ENCODE measurements around the gene FSD1L. TPM values are rescaled to one million over a fixed set of nuclear protein-coding genes. Genes with fewer than 3 reads are reported as not detected.

FSD1L gene
- polyA plus RNA-seq, 1 of the 3 experiments (the other 2 are of a cell fraction), result 0.76 TPM

- WGBS (ENCODE audit: low lambda C conversion rate), result 78% methylated on average over 2 of the region's 2 CpGs
- Histone ChIP-seq H3K4me1 (ENCODE audit: control insufficient read depth in 1 of 2, insufficient read depth in 2 of 2, low read depth in 1 of 2, low read length in 1 of 2) (no peaks in the 10 kb centered on the region; a peak in 1 of 4 replicates), H3K79me2 (ENCODE audit: insufficient read depth) (no peaks in the 10 kb centered on the region), H3K4me3 (ENCODE audit: low read depth in 2 of 2, low read length in 1 of 2) (no peak overlapping the region), H3K9me3 (no peaks in the 10 kb centered on the region), H3K27me3 (ENCODE audit: insufficient read depth) (no peaks in the 10 kb centered on the region), H3K9me2 (no peaks in the 10 kb centered on the region), H2AFZ (ENCODE audit: low read depth) (no peak overlapping the region), H3K36me3 (replicated peaks in 1 of 2; ENCODE audit: control insufficient read depth in 1 of 2, insufficient read depth in 2 of 2, low read length in 1 of 2) (no peaks in the 10 kb centered on the region), H3F3A (replicated peaks; ENCODE audit: insufficient read depth) (no peaks in the 10 kb centered on the region), H4K20me1 (ENCODE audit: insufficient read depth) (no peaks in the 10 kb centered on the region), H3K9ac (no peak overlapping the region), H3K27ac (ENCODE audit: low read depth in 2 of 2, low read length in 1 of 2) (no peak overlapping the region), H3K4me2 (no peak overlapping the region)
- TF ChIP-seq CHD2 (IDR thresholded peaks at IDR 0.05; ENCODE audit: low read length, partially characterized antibody) (no peak), PBX3 (IDR thresholded peaks at IDR 0.05) (no peak), RAD21 (IDR thresholded peaks at IDR 0.05; ENCODE audit: low read length) (no peak), FOXM1 (IDR thresholded peaks at IDR 0.05; ENCODE audit: low read depth) (no peak), USF1 (IDR thresholded peaks at IDR 0.05; ENCODE audit: borderline replicate concordance, low read depth) (no peak), RFX5 (IDR thresholded peaks at IDR 0.05; ENCODE audit: low read length) (no peak), SIN3A (IDR thresholded peaks at IDR 0.05; ENCODE audit: borderline replicate concordance, low read depth, low read length) (no peak), FOSL2 (IDR thresholded peaks at IDR 0.05; ENCODE audit: borderline replicate concordance, low read depth) (no peak), SMC3 (IDR thresholded peaks at IDR 0.05; ENCODE audit: low read depth, low read length) (no peak), TEAD4 (IDR thresholded peaks at IDR 0.05; ENCODE audit: borderline replicate concordance, insufficient read depth) (no peak), EZH2phosphoT487 (IDR thresholded peaks at IDR 0.05; ENCODE audit: borderline replicate concordance, low read depth) (no peak), JUND (IDR thresholded peaks at IDR 0.05) (no peak)
- TF ChIP-seq, protein P1, sequence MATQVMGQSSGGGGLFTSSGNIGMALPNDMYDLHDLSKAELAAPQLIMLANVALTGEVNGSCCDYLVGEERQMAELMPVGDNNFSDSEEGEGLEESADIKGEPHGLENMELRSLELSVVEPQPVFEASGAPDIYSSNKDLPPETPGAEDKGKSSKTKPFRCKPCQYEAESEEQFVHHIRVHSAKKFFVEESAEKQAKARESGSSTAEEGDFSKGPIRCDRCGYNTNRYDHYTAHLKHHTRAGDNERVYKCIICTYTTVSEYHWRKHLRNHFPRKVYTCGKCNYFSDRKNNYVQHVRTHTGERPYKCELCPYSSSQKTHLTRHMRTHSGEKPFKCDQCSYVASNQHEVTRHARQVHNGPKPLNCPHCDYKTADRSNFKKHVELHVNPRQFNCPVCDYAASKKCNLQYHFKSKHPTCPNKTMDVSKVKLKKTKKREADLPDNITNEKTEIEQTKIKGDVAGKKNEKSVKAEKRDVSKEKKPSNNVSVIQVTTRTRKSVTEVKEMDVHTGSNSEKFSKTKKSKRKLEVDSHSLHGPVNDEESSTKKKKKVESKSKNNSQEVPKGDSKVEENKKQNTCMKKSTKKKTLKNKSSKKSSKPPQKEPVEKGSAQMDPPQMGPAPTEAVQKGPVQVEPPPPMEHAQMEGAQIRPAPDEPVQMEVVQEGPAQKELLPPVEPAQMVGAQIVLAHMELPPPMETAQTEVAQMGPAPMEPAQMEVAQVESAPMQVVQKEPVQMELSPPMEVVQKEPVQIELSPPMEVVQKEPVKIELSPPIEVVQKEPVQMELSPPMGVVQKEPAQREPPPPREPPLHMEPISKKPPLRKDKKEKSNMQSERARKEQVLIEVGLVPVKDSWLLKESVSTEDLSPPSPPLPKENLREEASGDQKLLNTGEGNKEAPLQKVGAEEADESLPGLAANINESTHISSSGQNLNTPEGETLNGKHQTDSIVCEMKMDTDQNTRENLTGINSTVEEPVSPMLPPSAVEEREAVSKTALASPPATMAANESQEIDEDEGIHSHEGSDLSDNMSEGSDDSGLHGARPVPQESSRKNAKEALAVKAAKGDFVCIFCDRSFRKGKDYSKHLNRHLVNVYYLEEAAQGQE (IDR thresholded peaks at IDR 0.05; ENCODE audit: low read depth, low read length), result no peak
- TF ChIP-seq, protein P2, sequence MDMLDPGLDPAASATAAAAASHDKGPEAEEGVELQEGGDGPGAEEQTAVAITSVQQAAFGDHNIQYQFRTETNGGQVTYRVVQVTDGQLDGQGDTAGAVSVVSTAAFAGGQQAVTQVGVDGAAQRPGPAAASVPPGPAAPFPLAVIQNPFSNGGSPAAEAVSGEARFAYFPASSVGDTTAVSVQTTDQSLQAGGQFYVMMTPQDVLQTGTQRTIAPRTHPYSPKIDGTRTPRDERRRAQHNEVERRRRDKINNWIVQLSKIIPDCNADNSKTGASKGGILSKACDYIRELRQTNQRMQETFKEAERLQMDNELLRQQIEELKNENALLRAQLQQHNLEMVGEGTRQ (IDR thresholded peaks at IDR 0.05; ENCODE audit: borderline replicate concordance, low read depth, low read length), result no peak
- TF ChIP-seq, protein P3, sequence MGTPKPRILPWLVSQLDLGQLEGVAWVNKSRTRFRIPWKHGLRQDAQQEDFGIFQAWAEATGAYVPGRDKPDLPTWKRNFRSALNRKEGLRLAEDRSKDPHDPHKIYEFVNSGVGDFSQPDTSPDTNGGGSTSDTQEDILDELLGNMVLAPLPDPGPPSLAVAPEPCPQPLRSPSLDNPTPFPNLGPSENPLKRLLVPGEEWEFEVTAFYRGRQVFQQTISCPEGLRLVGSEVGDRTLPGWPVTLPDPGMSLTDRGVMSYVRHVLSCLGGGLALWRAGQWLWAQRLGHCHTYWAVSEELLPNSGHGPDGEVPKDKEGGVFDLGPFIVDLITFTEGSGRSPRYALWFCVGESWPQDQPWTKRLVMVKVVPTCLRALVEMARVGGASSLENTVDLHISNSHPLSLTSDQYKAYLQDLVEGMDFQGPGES (IDR thresholded peaks at IDR 0.05; ENCODE audit: low read depth, low read length), result no peak
- TF ChIP-seq, protein P4, sequence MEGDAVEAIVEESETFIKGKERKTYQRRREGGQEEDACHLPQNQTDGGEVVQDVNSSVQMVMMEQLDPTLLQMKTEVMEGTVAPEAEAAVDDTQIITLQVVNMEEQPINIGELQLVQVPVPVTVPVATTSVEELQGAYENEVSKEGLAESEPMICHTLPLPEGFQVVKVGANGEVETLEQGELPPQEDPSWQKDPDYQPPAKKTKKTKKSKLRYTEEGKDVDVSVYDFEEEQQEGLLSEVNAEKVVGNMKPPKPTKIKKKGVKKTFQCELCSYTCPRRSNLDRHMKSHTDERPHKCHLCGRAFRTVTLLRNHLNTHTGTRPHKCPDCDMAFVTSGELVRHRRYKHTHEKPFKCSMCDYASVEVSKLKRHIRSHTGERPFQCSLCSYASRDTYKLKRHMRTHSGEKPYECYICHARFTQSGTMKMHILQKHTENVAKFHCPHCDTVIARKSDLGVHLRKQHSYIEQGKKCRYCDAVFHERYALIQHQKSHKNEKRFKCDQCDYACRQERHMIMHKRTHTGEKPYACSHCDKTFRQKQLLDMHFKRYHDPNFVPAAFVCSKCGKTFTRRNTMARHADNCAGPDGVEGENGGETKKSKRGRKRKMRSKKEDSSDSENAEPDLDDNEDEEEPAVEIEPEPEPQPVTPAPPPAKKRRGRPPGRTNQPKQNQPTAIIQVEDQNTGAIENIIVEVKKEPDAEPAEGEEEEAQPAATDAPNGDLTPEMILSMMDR (IDR thresholded peaks at IDR 0.05), result no peak
- ChIA-PET CTCF (no interaction called here), POLR2A (no interaction called here)
- DNase-seq, result no peak
Observed at GRCh38 chr9:105441616-105442160, 6.1 kb upstream of the FSD1L start.

Data from SK-N-SH (cell line).